ENCODE data around the gene IRGM. TPM values are rescaled to one million over a fixed set of nuclear protein-coding genes. Genes with fewer than 3 reads are reported as not detected.
"Not testable (repeated sequence)": the region's sequence is repeated elsewhere in the genome, so short reads cannot be mapped to it uniquely, and the experiment has no call there.

IRGM gene
- polyA plus RNA-seq, 1 donor from 2014 or later, result not detected

- no peaks in the 10 kb centered on the region for H4K20me1 ChIP-seq (ENCODE audit: insufficient read depth)
- H3K9me3 ChIP-seq (ENCODE audit: low read length), result no peaks in the 10 kb centered on the region
- no peak overlapping the region for H3K4me3 ChIP-seq (ENCODE audit: low read length)
- TF ChIP-seq SMC3 (conservative IDR thresholded peaks at IDR 0.05; ENCODE audit: poor library complexity), result no peak
- no peak for TF ChIP-seq REST (IDR thresholded peaks at IDR 0.05; ENCODE audit: borderline replicate concordance)
- TF ChIP-seq MXI1 (conservative IDR thresholded peaks at IDR 0.05; ENCODE audit: poor library complexity, severe bottlenecking), result no peak
- TF ChIP-seq POLR2AphosphoS5 (IDR thresholded peaks at IDR 0.05), result no peak
- TF ChIP-seq EP300 (conservative IDR thresholded peaks at IDR 0.05; ENCODE audit: poor library complexity, severe bottlenecking), result no peak
- TF ChIP-seq CTCF (IDR thresholded peaks at IDR 0.05; ENCODE audit: poor library complexity, severe bottlenecking), result no peak
- no peak for TF ChIP-seq TAF1 (IDR thresholded peaks at IDR 0.05; ENCODE audit: low read depth)
- no peak for TF ChIP-seq RAD21 (conservative IDR thresholded peaks at IDR 0.05)
- no peak for TF ChIP-seq EZH2 (IDR thresholded peaks at IDR 0.05; ENCODE audit: borderline replicate concordance, insufficient read depth, low read length, poor library complexity, severe bottlenecking)
- H3K9me2 ChIP-seq (ENCODE audit: insufficient read depth, low read length), result no peaks in the 10 kb centered on the region
- H3K9ac ChIP-seq (ENCODE audit: low read length), result no peak overlapping the region
- H3F3A ChIP-seq (ENCODE audit: insufficient read depth, low read length, poor library complexity, severe bottlenecking), result no peaks in the 10 kb centered on the region
- H3K36me3 ChIP-seq (ENCODE audit: insufficient read depth, low read length), result no peaks in the 10 kb centered on the region
- H3K4me2 ChIP-seq (ENCODE audit: low read length), result no peak overlapping the region
- no peaks in the 10 kb centered on the region for H3K79me2 ChIP-seq (replicated peaks; ENCODE audit: insufficient read depth, low read length)
- no peaks in the 10 kb centered on the region for H3K27me3 ChIP-seq (ENCODE audit: insufficient read depth, low read depth, low read length)
- H2AFZ ChIP-seq (ENCODE audit: low read depth, low read length), result no peak overlapping the region
- H3K27ac ChIP-seq (ENCODE audit: low read length), result no peak overlapping the region
Observed at GRCh38 chr5:150853561-150853960, 7.2 kb downstream of the IRGM start.

- H3K9me2 ChIP-seq (ENCODE audit: insufficient read depth, low read length); H3K9ac ChIP-seq (ENCODE audit: low read length); H3K79me2 ChIP-seq (replicated peaks; ENCODE audit: insufficient read depth, low read length); H2AFZ ChIP-seq (ENCODE audit: low read depth, low read length); H4K20me1 ChIP-seq (ENCODE audit: insufficient read depth); H3K4me2 ChIP-seq (ENCODE audit: low read length); H3K27ac ChIP-seq (ENCODE audit: low read length); H3K9me3 ChIP-seq (ENCODE audit: low read length); H3K4me3 ChIP-seq (ENCODE audit: low read length); H3K36me3 ChIP-seq (ENCODE audit: insufficient read depth, low read length); H3F3A ChIP-seq (ENCODE audit: insufficient read depth, low read length, poor library complexity, severe bottlenecking); H3K27me3 ChIP-seq (ENCODE audit: insufficient read depth, low read depth, low read length): not testable (repeated sequence)
Observed at GRCh38 chr5:150856700-150857099, 10.4 kb downstream of the IRGM start.

- no peaks in the 10 kb centered on the region for H3K9me2 ChIP-seq (ENCODE audit: insufficient read depth, low read length)
- H3K36me3 ChIP-seq (ENCODE audit: insufficient read depth, low read length), result no peaks in the 10 kb centered on the region
- H3K9ac ChIP-seq (ENCODE audit: low read length), result no peak overlapping the region
- TF ChIP-seq REST (IDR thresholded peaks at IDR 0.05; ENCODE audit: borderline replicate concordance) (no peak), EP300 (conservative IDR thresholded peaks at IDR 0.05; ENCODE audit: poor library complexity, severe bottlenecking) (no peak), RAD21 (conservative IDR thresholded peaks at IDR 0.05) (no peak), MXI1 (conservative IDR thresholded peaks at IDR 0.05; ENCODE audit: poor library complexity, severe bottlenecking) (no peak), SMC3 (conservative IDR thresholded peaks at IDR 0.05; ENCODE audit: poor library complexity) (no peak), POLR2AphosphoS5 (IDR thresholded peaks at IDR 0.05) (no peak), EZH2 (IDR thresholded peaks at IDR 0.05; ENCODE audit: borderline replicate concordance, insufficient read depth, low read length, poor library complexity, severe bottlenecking) (no peak), TAF1 (IDR thresholded peaks at IDR 0.05; ENCODE audit: low read depth) (no peak), CTCF (IDR thresholded peaks at IDR 0.05; ENCODE audit: poor library complexity, severe bottlenecking) (no peak)
- no peaks in the 10 kb centered on the region for H3F3A ChIP-seq (ENCODE audit: insufficient read depth, low read length, poor library complexity, severe bottlenecking)
- H3K27me3 ChIP-seq (ENCODE audit: insufficient read depth, low read depth, low read length), result no peaks in the 10 kb centered on the region
- H3K4me3 ChIP-seq (ENCODE audit: low read length), result no peak overlapping the region
- no peaks in the 10 kb centered on the region for H4K20me1 ChIP-seq (ENCODE audit: insufficient read depth)
- no peaks in the 10 kb centered on the region for H3K79me2 ChIP-seq (replicated peaks; ENCODE audit: insufficient read depth, low read length)
- no peak overlapping the region for H2AFZ ChIP-seq (ENCODE audit: low read depth, low read length)
- H3K4me2 ChIP-seq (ENCODE audit: low read length), result no peak overlapping the region
- no peak overlapping the region for H3K27ac ChIP-seq (ENCODE audit: low read length)
- no peaks in the 10 kb centered on the region for H3K9me3 ChIP-seq (ENCODE audit: low read length)
Observed at GRCh38 chr5:150860246-150860821, 14.0 kb downstream of the IRGM start.

All from neural cell (in vitro differentiated cells).